GM21717 (cell line): ENCODE measurements around the gene PRR33.

Experiments used
- ATAC-seq: cut with Tn5 transposase; IDR thresholded peaks from one replicate; pipeline ENCODE4 v1.9.1; 2021; ENCODE audit warnings: mild to moderate bottlenecking, moderate library complexity; ENCODE audit not compliant: unreplicated experiment

Gene PRR33

DNA sequence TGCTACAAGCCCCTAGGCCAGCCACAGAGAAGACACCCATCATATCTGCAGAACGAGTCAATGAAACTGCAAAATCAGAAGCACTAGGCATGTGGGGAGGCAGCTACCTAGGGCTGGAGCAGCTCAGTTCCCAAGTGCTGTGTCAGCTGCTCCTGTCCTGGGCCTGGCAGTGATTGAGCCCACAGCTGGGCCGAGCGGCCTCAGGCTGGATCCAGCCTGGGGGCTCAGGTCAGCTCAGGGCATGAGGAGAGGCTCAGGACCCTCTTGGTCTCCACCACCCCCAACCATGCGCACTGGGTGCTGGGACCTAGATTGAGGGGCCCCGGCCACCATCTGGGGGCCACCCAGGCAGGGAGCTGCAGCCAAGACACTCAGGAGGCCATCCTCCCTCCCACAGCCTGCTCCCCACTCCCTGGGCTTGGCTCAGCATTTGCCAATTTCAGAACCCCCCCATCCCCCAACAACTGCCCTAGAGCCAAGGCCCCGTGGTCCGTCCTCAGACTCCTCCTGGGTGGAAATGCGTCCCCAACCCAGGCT is 25.4 kb upstream of the PRR33 start:
- ATAC-seq = no peak

DNA sequence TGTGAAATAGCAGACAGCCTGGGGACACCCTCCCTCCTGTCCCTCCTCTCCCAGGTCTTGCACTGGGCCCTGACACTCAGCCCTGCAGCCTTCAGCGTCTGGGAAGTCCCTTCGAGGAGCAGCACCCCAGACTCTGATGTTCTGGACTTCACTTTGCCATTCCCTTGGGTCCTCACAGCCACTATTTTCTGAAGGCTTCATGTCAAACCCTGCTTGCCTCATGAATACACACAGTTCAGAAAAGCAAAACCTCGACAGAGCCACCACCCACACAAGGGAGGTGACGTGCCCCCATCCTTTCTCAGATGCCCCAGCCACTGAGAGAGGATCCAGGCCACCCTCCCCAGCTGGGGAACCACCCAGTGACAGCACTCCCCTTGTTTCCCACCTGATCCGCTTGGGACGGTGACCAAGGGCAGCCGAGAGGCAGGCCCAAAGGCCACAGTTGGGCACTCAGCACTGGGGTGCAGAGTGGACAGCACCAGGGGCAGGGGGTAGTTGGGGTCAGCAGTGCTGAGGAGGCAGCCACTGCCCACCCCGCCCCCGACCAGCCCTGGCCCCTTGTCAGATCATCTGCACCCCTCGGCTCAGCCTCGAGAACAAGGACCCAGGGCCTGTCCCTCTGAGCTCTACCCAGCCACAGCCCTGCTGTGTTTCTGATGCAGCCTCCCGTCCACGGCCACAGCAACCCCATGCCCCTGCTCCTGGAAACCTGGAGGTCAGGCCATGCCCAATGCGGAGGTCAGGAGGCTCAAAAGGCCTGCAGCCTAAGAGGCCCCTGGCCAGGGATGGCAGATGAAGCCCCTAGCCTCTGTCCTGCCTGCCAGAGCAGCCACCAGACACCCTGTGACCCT is 24.7 kb upstream of the PRR33 start:
- ATAC-seq = no peak

DNA sequence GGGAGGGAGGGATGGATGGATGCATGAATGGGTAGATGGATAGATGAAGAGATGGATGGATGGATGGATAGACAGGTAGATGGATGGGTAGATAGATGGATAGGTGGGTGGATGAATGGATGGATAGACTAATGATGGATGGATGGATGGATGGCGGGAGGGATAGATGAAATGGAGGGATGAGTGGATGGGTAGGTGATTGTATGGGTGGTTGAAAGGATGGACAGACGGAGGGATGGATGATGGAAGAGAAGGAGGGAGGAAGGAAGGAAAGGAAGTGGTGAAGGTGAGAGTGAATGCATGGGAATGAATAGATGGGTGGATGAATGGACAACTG is 24.1 kb upstream of the PRR33 start:
- no peak for ATAC-seq

DNA sequence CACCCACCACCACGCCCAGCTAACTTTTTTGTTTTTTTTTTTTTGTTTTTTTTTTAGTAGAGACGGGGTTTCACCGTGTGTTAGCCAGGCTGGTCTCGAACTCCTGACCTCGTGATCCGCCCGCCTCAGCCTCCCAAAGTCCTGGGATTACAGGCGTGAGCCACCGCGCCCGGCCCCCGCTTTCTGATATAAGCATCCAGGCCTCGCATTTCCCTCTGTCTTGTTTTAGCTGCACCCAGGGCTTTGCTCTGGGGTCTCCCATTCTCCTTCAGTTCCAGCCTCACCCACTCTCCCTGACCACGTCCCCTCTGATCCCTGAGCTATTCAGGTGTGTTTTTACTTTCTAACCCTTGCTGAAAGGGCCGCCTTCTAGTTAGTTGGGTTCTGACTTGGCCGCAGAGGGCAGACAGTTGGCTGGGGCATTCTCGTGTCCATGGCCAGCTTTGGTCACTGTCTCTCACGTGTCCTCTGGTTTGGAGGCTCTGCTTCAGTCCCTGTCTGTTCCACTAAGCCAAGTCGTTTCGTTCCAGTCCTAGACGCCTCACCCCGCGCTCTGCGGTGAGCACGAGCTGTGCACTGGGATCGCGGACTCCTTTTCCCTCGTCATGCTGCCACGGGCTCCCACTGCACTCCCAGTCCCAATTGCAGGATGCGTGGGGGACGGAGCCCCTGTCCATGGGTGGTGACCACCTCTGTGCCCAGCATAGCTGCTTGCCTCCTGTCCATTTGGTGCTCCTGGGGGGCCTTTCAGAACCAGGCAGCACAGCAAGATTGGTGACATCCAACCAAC is 21.8 kb upstream of the PRR33 start:
- no peak for ATAC-seq

DNA sequence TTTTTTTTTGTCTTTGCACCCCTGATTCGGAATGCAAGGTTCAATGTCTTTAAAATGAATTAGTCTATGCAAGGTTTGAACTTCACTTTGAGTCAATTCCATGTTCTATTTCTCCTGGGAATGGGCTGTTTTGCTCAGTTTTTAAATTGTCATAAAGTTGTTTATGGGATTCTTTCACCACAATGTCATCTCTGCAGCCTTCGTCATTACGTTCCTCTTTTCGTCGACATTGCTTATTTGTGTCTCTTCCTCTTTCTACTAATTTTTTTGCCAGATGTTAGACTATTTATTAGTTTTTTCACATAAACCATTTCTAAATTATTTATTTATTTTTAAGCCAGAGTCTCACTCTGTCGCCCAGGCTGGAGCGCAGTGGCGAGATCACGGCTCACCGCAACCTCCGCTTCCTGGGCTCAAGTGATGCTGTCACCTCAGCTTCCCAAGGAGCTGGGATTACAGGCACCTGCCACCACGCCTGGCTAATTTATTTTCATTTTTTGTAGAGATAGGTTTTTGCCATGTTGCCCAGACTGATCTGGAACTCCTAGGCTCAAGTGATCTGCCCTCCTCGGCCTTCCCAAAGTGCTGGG is 20.7 kb upstream of the PRR33 start:
- no peak for ATAC-seq

DNA sequence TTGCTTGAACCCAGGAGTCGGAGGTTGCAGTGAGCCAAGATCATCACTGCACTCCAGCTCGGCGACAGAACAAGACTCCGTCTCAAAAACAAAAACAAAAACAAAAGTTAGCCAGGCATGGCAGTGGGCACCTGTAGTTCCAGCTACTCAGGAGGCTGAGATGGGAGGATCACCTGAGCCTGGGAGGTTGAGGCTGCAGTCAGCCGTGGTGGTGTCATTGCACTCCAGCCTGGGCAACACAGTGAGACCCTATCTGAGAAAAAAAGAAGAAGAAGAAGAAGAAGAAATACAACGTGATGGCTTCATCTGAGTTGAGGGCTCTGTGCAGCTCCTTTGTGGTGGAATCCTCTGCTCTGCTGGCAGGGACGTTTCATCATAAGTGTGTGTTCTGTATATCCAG is 17.8 kb upstream of the PRR33 start:
- no peak for ATAC-seq

DNA sequence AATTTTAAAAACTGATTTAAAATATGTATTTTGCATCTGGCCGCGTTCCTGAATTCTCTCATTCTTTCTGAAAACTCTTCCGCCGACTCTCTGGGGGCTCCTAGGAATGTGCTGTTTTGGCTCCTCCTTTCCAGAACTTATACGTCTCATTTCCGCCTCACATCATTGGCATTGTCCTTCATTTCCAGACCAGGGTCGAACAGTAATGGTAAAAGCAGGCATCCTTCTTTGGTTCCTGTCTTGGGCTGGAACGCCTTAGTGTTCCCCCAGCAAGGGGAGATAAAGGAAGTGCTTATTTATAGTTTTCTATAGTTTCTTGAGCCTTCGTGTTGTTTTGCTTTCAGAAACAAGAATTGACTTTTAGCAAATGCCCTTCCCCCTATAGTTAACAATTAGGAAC is 16.9 kb upstream of the PRR33 start:
- ATAC-seq = no peak

DNA sequence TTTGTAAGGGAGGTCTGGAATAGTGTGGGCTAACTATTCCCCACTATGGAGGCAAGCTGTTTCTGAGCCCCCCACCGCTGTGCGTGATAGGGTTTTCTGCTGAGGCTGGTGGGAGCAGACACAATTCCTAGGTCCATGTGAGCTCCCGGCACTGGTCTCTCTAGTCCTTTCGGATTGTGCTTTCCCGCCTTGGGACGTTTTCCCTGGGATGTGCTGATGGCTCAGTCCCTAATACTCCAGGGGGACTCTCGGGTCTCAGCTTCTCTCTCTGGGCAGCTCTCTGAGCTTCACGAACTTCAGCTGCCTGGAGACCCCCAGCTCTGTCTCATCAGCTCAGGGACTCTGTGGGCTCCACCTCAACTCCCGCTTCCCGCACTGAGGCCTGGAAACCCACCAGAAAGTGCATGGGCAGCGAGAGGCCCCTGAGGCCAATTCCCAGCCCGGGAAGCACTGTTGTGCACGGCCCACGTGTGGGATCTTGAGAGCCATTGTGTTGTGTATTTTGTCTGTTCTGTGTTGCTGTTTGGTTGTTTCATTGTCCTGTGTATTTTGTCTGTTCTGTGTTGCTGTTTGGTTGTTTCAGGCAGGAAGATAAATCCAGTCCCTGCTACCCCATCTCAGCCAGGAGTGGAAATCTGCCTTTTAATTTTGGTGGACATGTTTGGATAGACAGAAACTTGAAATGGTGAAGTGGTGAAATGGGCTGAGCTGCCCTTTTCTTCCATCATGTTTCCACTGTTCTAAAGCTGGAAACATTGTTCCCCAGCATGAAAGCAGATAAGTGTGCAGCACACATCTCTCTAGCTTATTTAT is 15.1 kb upstream of the PRR33 start:
- no peak for ATAC-seq

DNA sequence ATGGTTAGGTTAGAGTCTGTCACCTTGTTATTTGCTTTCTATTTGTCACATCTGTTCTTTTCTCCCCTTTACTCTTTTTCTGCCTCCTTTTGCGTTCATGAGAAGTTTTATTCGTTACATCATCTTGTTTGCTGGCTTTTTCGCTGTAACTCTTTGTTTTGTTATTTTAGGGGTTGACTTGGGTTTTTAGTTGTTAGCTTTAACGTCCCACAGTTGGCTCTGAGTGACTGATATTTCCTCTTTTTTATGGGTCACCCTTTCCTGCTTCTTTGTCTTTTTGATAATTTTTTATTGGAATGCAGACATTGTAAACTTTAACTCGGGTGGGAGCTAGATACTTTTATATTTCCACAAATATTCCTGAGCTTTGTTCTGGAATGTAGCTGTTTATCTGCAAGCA is 14.5 kb upstream of the PRR33 start:
- ATAC-seq = no peak

DNA sequence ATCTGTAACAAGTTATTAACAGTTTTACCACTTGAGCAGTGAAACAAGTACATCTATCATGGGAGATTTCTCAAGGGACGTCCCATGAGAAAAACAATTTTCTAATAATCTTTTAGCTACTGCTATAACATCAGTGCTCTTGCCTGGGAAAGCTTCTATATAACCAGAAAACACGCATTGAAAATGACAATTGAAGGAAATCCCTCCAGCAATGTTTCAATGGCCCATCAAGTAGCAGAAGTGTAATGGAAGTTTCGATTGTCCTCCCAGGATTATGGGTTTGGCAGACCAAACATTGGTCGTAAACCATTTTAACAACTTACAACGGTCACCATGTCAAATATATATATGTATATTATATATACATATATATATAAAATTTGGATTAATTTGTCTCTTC is 8.0 kb upstream of the PRR33 start:
- ATAC-seq = no peak

DNA sequence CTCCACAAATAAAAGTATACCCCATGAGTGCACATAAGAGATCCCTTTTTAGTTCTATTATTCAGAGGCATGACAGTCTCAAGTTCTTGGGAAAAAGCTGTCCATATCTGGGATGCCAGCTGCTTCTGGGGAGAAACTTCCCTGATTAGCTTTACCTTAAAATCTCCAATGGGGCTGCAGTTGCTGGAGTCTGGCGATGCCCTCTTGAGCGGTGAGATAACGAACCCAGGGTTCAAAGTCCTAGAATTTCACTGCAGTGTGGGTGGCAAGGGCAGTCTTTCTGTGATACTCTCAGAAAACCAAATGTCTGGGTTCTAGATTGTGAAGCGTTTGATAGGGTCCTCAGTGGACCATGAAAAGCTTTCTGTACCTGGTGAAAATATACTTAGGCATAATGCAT is 7.4 kb upstream of the PRR33 start:
- ATAC-seq = no peak

- ATAC-seq = no peak
These were observed 5.2 kb upstream of the PRR33 start for GRCh38 chr11:1896923-1897322.

DNA sequence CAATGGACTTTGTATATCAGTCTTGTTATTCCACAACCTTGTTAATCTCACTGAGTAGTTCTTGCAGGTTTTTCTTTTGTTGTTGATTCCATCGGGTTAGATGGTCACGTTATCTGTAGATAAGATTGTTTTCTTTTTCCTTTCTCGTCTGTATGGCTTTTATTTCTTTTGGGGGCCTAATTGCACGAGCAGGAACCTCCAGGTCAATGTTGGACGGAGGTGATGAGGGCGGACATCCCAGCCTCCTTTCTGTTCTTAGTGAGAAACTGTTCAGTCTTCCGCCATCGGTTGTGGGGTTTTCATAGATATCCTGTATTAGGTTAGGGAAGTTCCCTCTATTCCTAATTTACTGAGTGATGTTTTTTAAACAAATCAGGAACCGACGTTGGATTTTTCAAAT is 4.8 kb upstream of the PRR33 start:
- ATAC-seq = no peak

DNA sequence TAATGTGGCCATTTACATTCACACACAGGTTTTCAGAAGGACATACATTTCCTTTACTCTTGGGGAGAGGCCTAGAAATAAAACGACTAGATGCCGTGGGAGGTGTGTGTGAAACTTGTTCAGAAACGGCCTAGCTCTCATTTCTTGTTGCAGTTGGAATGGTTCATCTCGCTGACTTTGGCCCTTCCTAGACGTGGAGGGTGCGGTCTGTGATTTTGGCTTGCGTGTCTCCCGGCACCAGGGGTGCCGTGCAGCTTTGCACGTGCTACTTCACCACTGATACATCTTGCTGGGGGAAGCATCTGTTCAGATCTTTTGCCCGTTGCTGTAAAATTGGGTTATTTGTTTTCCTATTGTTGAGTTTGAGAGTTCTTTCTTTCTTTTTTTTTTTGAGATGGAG is 3.1 kb upstream of the PRR33 start:
- no peak for ATAC-seq

DNA sequence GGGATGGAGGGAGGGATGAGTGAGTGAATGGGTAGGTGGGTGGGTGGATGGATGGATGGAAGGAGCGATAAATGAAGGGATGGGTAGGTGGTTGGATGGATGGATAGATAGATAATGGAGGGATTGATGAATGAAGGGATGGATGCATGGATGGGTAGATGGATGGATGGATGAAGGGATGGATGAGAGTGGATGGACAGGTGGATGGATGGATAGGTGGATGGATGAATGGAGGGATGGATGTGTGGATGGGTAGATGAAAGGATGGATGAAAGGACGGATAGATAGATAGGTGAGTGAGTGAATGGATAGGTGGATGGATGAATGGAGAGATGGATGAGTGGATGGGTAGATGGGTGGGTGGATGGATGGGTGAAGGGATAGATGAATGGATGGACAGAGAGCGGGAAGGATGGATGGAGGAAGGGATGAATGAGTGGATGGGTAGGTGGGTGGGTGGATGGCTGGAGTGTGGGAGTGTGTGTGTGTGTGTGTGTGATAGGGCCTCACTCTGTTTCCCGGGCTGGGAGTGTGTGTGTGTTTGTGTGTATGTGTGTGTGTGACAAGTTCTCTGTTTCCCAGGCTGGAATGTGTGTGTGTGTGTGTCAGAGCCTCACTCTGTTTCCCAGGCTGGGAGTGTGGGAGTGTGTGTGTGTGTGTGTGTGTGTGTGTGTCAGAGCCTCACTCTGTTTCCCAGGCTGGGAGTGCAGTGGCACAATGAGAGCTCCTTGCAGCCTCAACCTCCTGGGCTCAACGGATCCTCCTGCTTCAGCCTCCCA is 2.1 kb upstream of the PRR33 start:
- no peak for ATAC-seq

- ATAC-seq = no peak
These were observed 863 bp upstream of the PRR33 start for GRCh38 chr11:1892558-1892957.

DNA sequence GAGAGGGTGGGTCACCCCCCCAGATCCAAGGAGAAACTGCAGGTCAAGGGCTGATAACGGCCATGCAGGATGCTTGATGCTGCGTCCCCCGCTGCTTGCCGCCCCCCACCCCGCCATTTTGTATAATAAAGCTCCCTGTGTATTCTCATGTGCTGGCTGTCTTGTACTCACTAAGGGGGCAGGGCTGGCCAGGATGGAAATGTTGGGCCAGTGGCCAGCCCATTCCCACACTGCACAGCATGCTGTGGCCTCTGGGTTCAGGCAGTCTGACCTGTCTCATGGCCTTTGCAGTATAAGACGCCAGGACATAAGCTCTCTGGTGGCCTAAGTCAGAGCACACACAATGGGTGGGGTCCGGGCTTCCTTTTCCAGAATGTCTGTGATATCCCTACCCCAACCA is 421 bp upstream of the PRR33 start:
- ATAC-seq = no peak

- ATAC-seq = no peak
These were observed 552 bp downstream of the PRR33 start for GRCh38 chr11:1890856-1891830.
